ENCODE measurements around the gene MYB. TPM values are rescaled to one million over a fixed set of nuclear protein-coding genes. Genes with fewer than 3 reads are reported as not detected.

MYB gene
- total and polyA plus RNA-seq, 2 donors (not counting 3 experiments of a cell fraction or from before 2014, with no cell fraction given) = 0.14 to 0.53 TPM

GRCh38 chr6:135144673-135145062 is 36.4 kb upstream of the MYB start:
- CTCF ChIA-PET = interaction anchor here (0.6 to 3.2 kb wide), 24 partner anchors 9 to 1082 kb away, joined by 3 to 23 read pairs (median 4); no protein-coding TSS in a partner anchor
- Histone ChIP-seq H3K4me3 (replicated peaks in 1 of 3; ENCODE audit: insufficient read depth in 1 of 3, low read depth in 1 of 3, low read length in 3 of 3) (no peak overlapping the region), H3K27me3 (ENCODE audit: control insufficient read depth in 2 of 2, insufficient read depth in 2 of 2, low read length in 2 of 2) (peaks cover 6% of the 10 kb centered on the region in 2 experiments), H3K9me3 (replicated peaks; ENCODE audit: control insufficient read depth, insufficient read depth, low read length) (no peaks in the 10 kb centered on the region), H4K20me1 (replicated peaks; ENCODE audit: control insufficient read depth, extremely low read depth, insufficient read depth, low read length) (no peaks in the 10 kb centered on the region), H3K79me2 (ENCODE audit: control insufficient read depth, insufficient read depth, low read length) (no peaks in the 10 kb centered on the region), H3K27ac (ENCODE audit: insufficient read depth, low read depth, low read length) (no peak overlapping the region), H3K4me1 (ENCODE audit: control insufficient read depth, extremely low read depth, insufficient read depth, low read length) (no peaks in the 10 kb centered on the region), H3K4me2 (ENCODE audit: insufficient read depth, low read length) (no peak overlapping the region), H2AFZ (ENCODE audit: low read depth, low read length) (no peak overlapping the region), H3K9me1 (replicated peaks; ENCODE audit: control insufficient read depth, extremely low read depth, insufficient read depth, low read length) (no peaks in the 10 kb centered on the region), H3K36me3 (ENCODE audit: control insufficient read depth in 2 of 2, extremely low read depth in 1 of 2, insufficient read depth in 2 of 2, low read length in 2 of 2) (no peaks in the 10 kb centered on the region), H3K9ac (replicated peaks; ENCODE audit: extremely low read depth, insufficient read depth, low read length) (no peak overlapping the region)
- FAIRE-seq = no peak
- TF ChIP-seq CTCF (IDR thresholded peaks at IDR 0.05; ENCODE audit: extremely low read depth in 1 of 2, insufficient read depth in 1 of 2, low read depth in 1 of 2, low read length in 2 of 2) (no peak), POLR2AphosphoS5 (IDR thresholded peaks at IDR 0.05; ENCODE audit: insufficient read depth, low read depth, low read length) (no peak), GATA2 (IDR thresholded peaks at IDR 0.05; ENCODE audit: insufficient read depth, insufficient read length, low read depth, low read length) (no peak), JUN (IDR thresholded peaks at IDR 0.05; ENCODE audit: borderline replicate concordance, insufficient read depth, insufficient read length, low read depth) (no peak), FOS (IDR thresholded peaks at IDR 0.05; ENCODE audit: borderline replicate concordance, insufficient read depth, low read length) (no peak)
- POLR2A ChIA-PET = no interaction called here
- dilution Hi-C loops (cut with MboI; ENCODE audit: extremely low pct_ligation_motif_present, low sequenced_read_pairs) = no loop called here
- BruUV-seq (replicated peaks) = no TSS peak
- intact Hi-C loops (cut with micrococcal nuclease) = loop anchor here (1.0 kb wide), 3 partner anchors 39 to 295 kb away; no protein-coding TSS in a partner anchor
- DNase-seq (ENCODE audit: low read depth, low spot score) = no peak

Data from endothelial cell of umbilical vein (primary cell).